B cell (primary cell): ENCODE results near the gene KMT2C. TPM values are rescaled to one million over a fixed set of nuclear protein-coding genes. Genes with fewer than 3 reads are reported as not detected.

ENCODE experiments used
- ATAC-seq: fragments of 200-7000 bp; cut with Tn5 transposase; one replicate; pipeline ENCODE4 v1.10.0; 2021; ENCODE audit warnings: low read depth, mild to moderate bottlenecking, moderate number of reproducible peaks, moderate library complexity
- CTCF ChIA-PET: fragments of 350-600 bp; sonication (Branson Sonifier 250); formaldehyde crosslinking; loops from one replicate; lab custom pipeline; 2021; ENCODE audit warnings: antibody characterized with exemption, inconsistent platforms; lab: Charles Lee
- POLR2A ChIA-PET: fragments of 350-600 bp; sonication (Branson Sonifier 250); formaldehyde crosslinking; loops from one replicate; lab custom pipeline; 2021; ENCODE audit warnings: antibody characterized with exemption; lab: Charles Lee
- DNase-seq: peaks from one replicate; pipeline ENCODE4 v3.0.0; 2013
- H2AFZ ChIP-seq: 2 replicates; pipeline ENCODE4 v1.6.1; 2012; ENCODE audit warnings: mild to moderate bottlenecking, low read depth, low read length; ENCODE audit not compliant: insufficient read depth, poor library complexity, severe bottlenecking
- H3K27ac ChIP-seq, 2 donors: 1 replicate in 1 of 2; 2 replicates in 1 of 2; pipeline ENCODE4 v1.5.1; 2012 to 2013; ENCODE audit warnings: low read length in 2 of 2, mild to moderate bottlenecking in 2 of 2, moderate library complexity in 1 of 2
- H3K27me3 ChIP-seq, 4 experiments: fragments of 200-600 bp in 1 of 4; sonication (generic) in 1 of 4; replicated peaks in 1 of 4; 1 replicate in 2 of 4; 2 replicates in 2 of 4; pipeline versions ENCODE4 v1.6.1 to v1.7.0; 2013 to 2016; ENCODE audit warnings: low read length in 3 of 4, mild to moderate bottlenecking in 2 of 4, mixed read lengths in 1 of 4, moderate library complexity in 1 of 4; ENCODE audit not compliant: insufficient read depth in 4 of 4, control insufficient read depth in 3 of 4; ENCODE audit errors: control extremely low read depth in 1 of 4
- H3K36me3 ChIP-seq, 2 experiments: replicated peaks in 1 of 2; 1 replicate in 1 of 2; 2 replicates in 1 of 2; pipeline versions ENCODE4 v1.6.1 to v1.7.1; 2013; ENCODE audit warnings: low read length in 1 of 2; ENCODE audit not compliant: insufficient read depth in 2 of 2, control insufficient read depth in 1 of 2; ENCODE audit errors: control extremely low read depth in 1 of 2, extremely low read depth in 1 of 2
- H3K4me1 ChIP-seq, 2 donors: fragments of 200-600 bp in 1 of 2; sonication (generic) in 1 of 2; 1 replicate in 1 of 2; 2 replicates in 1 of 2; pipeline versions ENCODE4 v1.5.1 to v1.6.1; 2013 to 2017; ENCODE audit warnings: low read length in 2 of 2; ENCODE audit not compliant: control insufficient read depth in 2 of 2, insufficient read depth in 2 of 2
- H3K4me2 ChIP-seq: replicated peaks from 2 replicates; pipeline ENCODE3; 2012; ENCODE audit warnings: mild to moderate bottlenecking, low read depth, low read length; ENCODE audit not compliant: poor library complexity, severe bottlenecking
- H3K4me3 ChIP-seq, 5 experiments: fragments of 200-600 bp in 1 of 5; sonication (generic) in 1 of 5; 1 replicate in 3 of 5; 2 replicates in 2 of 5; pipeline versions ENCODE4 v1.5.1 to v1.7.0; 2011 to 2016; ENCODE audit warnings: low read length in 4 of 5, mild to moderate bottlenecking in 4 of 5, low read depth in 2 of 5, control low read depth in 1 of 5, moderate library complexity in 1 of 5; ENCODE audit not compliant: insufficient read depth in 1 of 5; ENCODE audit errors: control extremely low read depth in 1 of 5, extremely low read depth in 1 of 5
- H3K79me2 ChIP-seq: fragments of 200-600 bp; sonication (generic); one replicate; pipeline ENCODE4 v1.6.0; 2016; ENCODE audit warnings: low read length; ENCODE audit not compliant: control insufficient read depth, insufficient read depth
- H3K9ac ChIP-seq: fragments of 200-600 bp; sonication (generic); 2 replicates; pipeline ENCODE4 v1.6.1; 2017; ENCODE audit warnings: mild to moderate bottlenecking, low read length, moderate library complexity
- H3K9me3 ChIP-seq, 3 donors: one replicate each; pipeline versions ENCODE4 v1.6.1 to v1.7.1; 2013; ENCODE audit warnings: low read length in 2 of 3; ENCODE audit not compliant: control insufficient read depth in 2 of 3, insufficient read depth in 1 of 3; ENCODE audit errors: control extremely low read depth in 1 of 3
- H4K20me1 ChIP-seq: 2 replicates; pipeline ENCODE4 v1.6.0; 2012; ENCODE audit warnings: mild to moderate bottlenecking, low read length; ENCODE audit not compliant: insufficient read depth, control insufficient read depth, poor library complexity, severe bottlenecking
- H3K27ac Mint-ChIP-seq: one replicate; pipeline ENCODE4 v1.8.0; 2021; ENCODE audit warnings: mixed read lengths
- H3K27me3 Mint-ChIP-seq: one replicate; pipeline ENCODE4 v1.8.0; 2021; ENCODE audit warnings: mixed read lengths
- H3K4me1 Mint-ChIP-seq: one replicate; pipeline ENCODE4 v1.8.0; 2021; ENCODE audit warnings: mixed read lengths
- H3K4me3 Mint-ChIP-seq: one replicate; pipeline ENCODE4 v1.8.0; 2021; ENCODE audit warnings: mixed read lengths
- H3K9me3 Mint-ChIP-seq: one replicate; pipeline ENCODE4 v1.8.0; 2022; ENCODE audit warnings: mixed read lengths; ENCODE audit not compliant: insufficient read depth
- CTCF ChIP-seq: fragments of 200-600 bp; IDR thresholded peaks from one replicate; pipeline ENCODE4 v1.8.0; 2022; ENCODE audit warnings: antibody characterized with exemption, mild to moderate bottlenecking
- EZH2 ChIP-seq: IDR thresholded peaks from 2 replicates; pipeline ENCODE4 v1.6.1; 2012; ENCODE audit warnings: borderline replicate concordance, low read depth, mild to moderate bottlenecking, moderate library complexity, low read length; ENCODE audit not compliant: insufficient read depth, poor library complexity, severe bottlenecking
- WGBS: methylation state at CpG from one replicate; pipeline ENCODE4 v1.1.5; 2013; ENCODE audit warnings: missing lambda C conversion rate; ENCODE audit not compliant: insufficient coverage; 5-methylcytosine and 5-hydroxymethylcytosine counted together
- intact Hi-C: fragments of 100-400 bp; cut with micrococcal nuclease; formaldehyde crosslinking; loops from one replicate; pipeline ENCODE4 v1.10.0; 2022
- polyA plus RNA-seq: library from polyadenylated mRNA; depleted of rRNA; stranded (reverse); fragments of >200 nt; gene quantifications from 2 replicates; pipeline ENCODE4 v1.2.3, GENCODE V29; 2012
- total RNA-seq, 2 donors: library from RNA; stranded (reverse); fragments of 120-200 nt in 1 of 2; gene quantifications; 1 replicate in 1 of 2; 2 replicates in 1 of 2; pipeline versions ENCODE4 v1.2.3 to v1.2.4, GENCODE V29; 2013 to 2022

The KMT2C gene
- total and polyA plus RNA-seq, 2 donors (not counting 1 experiment from before 2014, with no cell fraction given): 14.9 to 171 TPM

GRCh38 chr7:152462995-152463708, 27.3 kb upstream of the KMT2C start:
- peak overlapping the region; percentile 66 to 99 (median 81) for H3K4me3 ChIP-seq
- peak overlapping the region; percentile 64 to 87 for H3K27ac ChIP-seq
- Mint-ChIP-seq H3K27me3 (no peaks in the 10 kb centered on the region), H3K4me1 (peaks cover 26% of the 10 kb centered on the region), H3K4me3 (peak overlapping the region; percentile 96), H3K9me3 (no peaks in the 10 kb centered on the region), H3K27ac (peak overlapping the region; percentile 86)
- H3K4me2 ChIP-seq: peak overlapping the region; percentile 91
- no peaks in the 10 kb centered on the region for H3K9me3 ChIP-seq
- WGBS: 2% methylated on average over 25 of the region's 29 CpGs
- no peak for TF ChIP-seq CTCF
- peak overlapping the region; percentile 96 for H3K9ac ChIP-seq
- H3K79me2 ChIP-seq: no peaks in the 10 kb centered on the region
- POLR2A ChIA-PET: interaction anchor here (0.6 to 2.2 kb wide), 3 partner anchors 28 to 831 kb away, joined by 3 to 25 read pairs (median 4); partner anchors contain the start of gene KMT2C
- no peaks in the 10 kb centered on the region for H3K36me3 ChIP-seq
- DNase-seq: no peak
- peak overlapping the region; percentile 100 for H2AFZ ChIP-seq
- intact Hi-C loops: loop anchor here (1.0 to 10.0 kb wide), 7 partner anchors 27 to 588 kb away; partner anchors contain the start of genes GALNT11, KMT2C, PRKAG2 and XRCC2
- ATAC-seq: no peak
- H4K20me1 ChIP-seq: no peaks in the 10 kb centered on the region
- H3K27me3 ChIP-seq: no peaks in the 10 kb centered on the region
- peaks cover 20 to 24% of the 10 kb centered on the region in 2 donors for H3K4me1 ChIP-seq
- CTCF ChIA-PET: interaction anchor here (0.6 kb wide), 1 partner anchor 128 kb away, joined by 3 read pairs; no protein-coding TSS in a partner anchor

- no peak overlapping the region for H3K9ac ChIP-seq
Measured at GRCh38 chr7:152459724-152460251, 24.0 kb upstream of the KMT2C start.

More at GRCh38 chr7:152459724-152460251, 24.0 kb upstream of the KMT2C start:
- WGBS: 21% methylated on average over 5 of the region's 5 CpGs
- H3K9me3 Mint-ChIP-seq: no peaks in the 10 kb centered on the region
- no peaks in the 10 kb centered on the region for H3K27me3 Mint-ChIP-seq
- H3K79me2 ChIP-seq: no peaks in the 10 kb centered on the region
- no peaks in the 10 kb centered on the region for H3K27me3 ChIP-seq
- no peaks in the 10 kb centered on the region for H4K20me1 ChIP-seq
- peak overlapping the region; percentile 30 to 70 for H3K27ac ChIP-seq
- ChIA-PET POLR2A (interaction anchor here (0.6 to 1.0 kb wide), 2 partner anchors 23 to 73 kb away, joined by 5 read pairs; partner anchors contain the start of gene KMT2C), CTCF (interaction anchor here (1.3 to 2.0 kb wide), 2 partner anchors 123 to 247 kb away, joined by 3 to 8 read pairs; no protein-coding TSS in a partner anchor)
- ATAC-seq: no peak
- DNase-seq: peak; percentile 66
- H3K4me1 ChIP-seq: peaks cover 15 to 22% of the 10 kb centered on the region in 2 donors
- H3K4me2 ChIP-seq: peak overlapping the region; percentile 46
- peaks cover 0 to 3% (median 0%) of the 10 kb centered on the region in 3 donors for H3K9me3 ChIP-seq
- peak overlapping the region; percentile 91 for H3K27ac Mint-ChIP-seq
- peaks cover 22% of the 10 kb centered on the region for H3K4me1 Mint-ChIP-seq
- no peaks in the 10 kb centered on the region for H3K36me3 ChIP-seq
- intact Hi-C loops: loop anchor here (5.0 to 10.0 kb wide), 5 partner anchors 32 to 585 kb away; partner anchors contain the start of genes GALNT11 and PRKAG2
- peak overlapping the region; percentile 79 for H2AFZ ChIP-seq
- no peak overlapping the region for H3K4me3 Mint-ChIP-seq
- TF ChIP-seq CTCF (no peak), EZH2 (no peak)
- no peak overlapping the region for H3K4me3 ChIP-seq
